Astrocyte of the spinal cord (primary cell): ENCODE measurements around the gene TFPT.

Experiments
- DNase-seq: peaks from one replicate; pipeline ENCODE4 v3.0.0; 2011; ENCODE audit warnings: low read depth, low spot score
- H3K4me3 ChIP-seq: 2 replicates; pipeline ENCODE4 v1.5.1; 2011; ENCODE audit warnings: low read depth, mild to moderate bottlenecking, low read length, moderate library complexity
- CTCF ChIP-seq: IDR thresholded peaks from 2 replicates; pipeline ENCODE4 v1.5.1; 2012; ENCODE audit warnings: low read depth, mild to moderate bottlenecking, low read length, inconsistent platforms
- in situ Hi-C: cut with HindIII; loops from 2 replicates; pipeline ENCODE4 v1.10.0; 2017; ENCODE audit warnings: low sequenced_read_pairs

The TFPT gene

GRCh38 chr19:54160182-54160811 lies 44.8 kb upstream of the TFPT start:
- peak overlapping the region; percentile 69 for H3K4me3 ChIP-seq

GRCh38 chr19:54159352-54160181 lies 44.1 kb upstream of the TFPT start, which contains the start of gene LENG1:
Gene LENG1 (minus strand): TSS chr19:54159721. CDS start chr19:54159695, 26 bp downstream.
- in situ Hi-C loops, result no loop called here
- peak; percentile 38 for TF ChIP-seq CTCF

More at GRCh38 chr19:54160182-54160811, 44.8 kb upstream of the TFPT start:
- TF ChIP-seq CTCF, result no peak
- no peak for DNase-seq
- in situ Hi-C loops, result no loop called here

GRCh38 chr19:54158812-54159351 lies 43.4 kb upstream of the TFPT start:
- no peak for DNase-seq
- H3K4me3 ChIP-seq, result peak overlapping the region; percentile 71
- in situ Hi-C loops, result no loop called here
- no peak for TF ChIP-seq CTCF

More at GRCh38 chr19:54159352-54160181, 44.1 kb upstream of the TFPT start, which contains the start of gene LENG1:
- peak within 1 kb of the TSS; percentile 71 for H3K4me3 ChIP-seq
- DNase-seq, result peak; percentile 100

- no peak for DNase-seq
- TF ChIP-seq CTCF, result no peak
- in situ Hi-C loops, result no loop called here
- no peak overlapping the region for H3K4me3 ChIP-seq
Observed at GRCh38 chr19:54156953-54157352, 41.5 kb upstream of the TFPT start.

GRCh38 chr19:54156490-54156889 lies 41.0 kb upstream of the TFPT start:
- no peak for TF ChIP-seq CTCF

GRCh38 chr19:54155694-54156093 lies 40.2 kb upstream of the TFPT start:
- no peak for DNase-seq
- H3K4me3 ChIP-seq, result no peak overlapping the region
- in situ Hi-C loops, result no loop called here
- peak; percentile 4 for TF ChIP-seq CTCF

More at GRCh38 chr19:54156490-54156889, 41.0 kb upstream of the TFPT start:
- DNase-seq, result no peak
- in situ Hi-C loops, result no loop called here
- H3K4me3 ChIP-seq, result no peak overlapping the region
